T-helper 17 cell (primary cell): Measurements from ENCODE around the gene PTPRN2. TPM values are rescaled to one million over a fixed set of nuclear protein-coding genes. Genes with fewer than 3 reads are reported as not detected.
"Not testable (repeated sequence)": the region's sequence is repeated elsewhere in the genome, so short reads cannot be mapped to it uniquely, and the experiment has no call there.

Experiments used
- ATAC-seq: fragments of 150-1000 bp; cut with Tn5 transposase; 2 replicates; pipeline ENCODE4 v1.10.0; 2021; ENCODE audit warnings: mild to moderate bottlenecking, moderate library complexity
- DNase-seq, 3 donors: peaks; one replicate each; pipeline versions ENCODE4 v3.0.0 to v3.0.0-alpha.2; 2020 to 2021
- H3K9me3 ChIP-seq: one replicate; pipeline ENCODE4 v1.7.0; 2013; ENCODE audit warnings: low read length, mild to moderate bottlenecking; ENCODE audit not compliant: control insufficient read depth, poor library complexity, severe bottlenecking
- H3K27ac Mint-ChIP-seq: one replicate; pipeline ENCODE4 v1.8.0; 2022; ENCODE audit warnings: mild to moderate bottlenecking, moderate library complexity, mixed read lengths
- H3K27me3 Mint-ChIP-seq: one replicate; pipeline ENCODE4 v1.8.0; 2022; ENCODE audit warnings: mixed read lengths
- H3K36me3 Mint-ChIP-seq: one replicate; pipeline ENCODE4 v1.8.0; 2022; ENCODE audit warnings: low read depth, mixed read lengths
- H3K4me1 Mint-ChIP-seq: one replicate; pipeline ENCODE4 v1.8.0; 2022; ENCODE audit warnings: mild to moderate bottlenecking, mixed read lengths
- H3K4me3 Mint-ChIP-seq: one replicate; pipeline ENCODE4 v1.8.0; 2022; ENCODE audit warnings: mild to moderate bottlenecking, moderate library complexity, mixed read lengths
- total RNA-seq, 4 donors: library from RNA in 2 of 4; stranded (reverse) in 2 of 4; gene quantifications; one replicate each; pipeline ENCODE4 v1.2.3 and lab custom pipeline; 2022 to 2026

PTPRN2 gene
- total RNA-seq, 2 donors from 2014 or later: 0.42 to 0.57 TPM

DNA sequence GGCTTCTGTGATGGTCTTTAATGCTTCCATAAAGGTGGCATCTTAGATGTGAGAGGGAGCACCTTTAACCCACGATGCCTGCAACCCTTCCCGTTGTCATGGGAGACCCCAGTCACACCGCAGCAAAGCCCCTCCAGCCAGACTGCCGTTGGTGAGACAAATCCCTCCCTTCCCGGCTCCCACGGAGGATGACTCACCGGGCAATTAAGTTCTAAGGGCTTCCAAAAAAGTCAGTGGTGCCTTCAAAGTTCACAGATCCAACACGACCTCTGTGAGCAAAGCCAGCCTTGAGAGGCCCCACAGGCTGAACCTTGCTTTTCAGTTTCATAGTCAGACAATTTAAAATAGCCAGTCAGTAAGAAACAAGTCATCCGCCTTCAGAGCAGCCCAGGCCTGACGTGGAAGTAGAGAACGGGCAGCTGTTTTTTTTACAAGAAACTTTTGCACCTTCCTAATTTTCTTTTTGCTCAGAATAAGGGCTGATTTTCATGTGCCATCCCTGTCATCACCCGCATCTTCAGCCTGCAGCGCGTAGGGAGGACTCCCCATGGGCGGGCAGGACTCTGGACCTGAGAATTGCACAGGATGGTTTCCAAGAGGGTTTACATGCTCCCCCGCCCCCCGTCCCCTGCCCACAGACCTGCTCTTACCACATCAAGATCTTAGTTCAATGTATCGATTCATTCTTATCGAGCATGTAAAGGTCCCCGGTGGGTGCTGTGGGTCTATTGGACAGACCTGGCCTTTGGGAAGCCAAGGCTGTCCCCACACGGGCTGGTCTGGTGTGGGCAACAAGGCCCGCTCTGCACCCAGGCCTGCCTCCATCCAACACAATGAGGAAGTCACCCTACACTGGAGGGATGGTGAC, 916.9 kb downstream of the PTPRN2 start:
- H3K9me3 ChIP-seq: no peaks in the 10 kb centered on the region
- DNase-seq (no peak), ATAC-seq (no peak)
- Mint-ChIP-seq H3K27me3 (peaks cover 75% of the 10 kb centered on the region), H3K4me3 (no peak overlapping the region), H3K4me1 (peaks cover 6% of the 10 kb centered on the region), H3K36me3 (peaks cover 3% of the 10 kb centered on the region), H3K27ac (no peak overlapping the region)

DNA sequence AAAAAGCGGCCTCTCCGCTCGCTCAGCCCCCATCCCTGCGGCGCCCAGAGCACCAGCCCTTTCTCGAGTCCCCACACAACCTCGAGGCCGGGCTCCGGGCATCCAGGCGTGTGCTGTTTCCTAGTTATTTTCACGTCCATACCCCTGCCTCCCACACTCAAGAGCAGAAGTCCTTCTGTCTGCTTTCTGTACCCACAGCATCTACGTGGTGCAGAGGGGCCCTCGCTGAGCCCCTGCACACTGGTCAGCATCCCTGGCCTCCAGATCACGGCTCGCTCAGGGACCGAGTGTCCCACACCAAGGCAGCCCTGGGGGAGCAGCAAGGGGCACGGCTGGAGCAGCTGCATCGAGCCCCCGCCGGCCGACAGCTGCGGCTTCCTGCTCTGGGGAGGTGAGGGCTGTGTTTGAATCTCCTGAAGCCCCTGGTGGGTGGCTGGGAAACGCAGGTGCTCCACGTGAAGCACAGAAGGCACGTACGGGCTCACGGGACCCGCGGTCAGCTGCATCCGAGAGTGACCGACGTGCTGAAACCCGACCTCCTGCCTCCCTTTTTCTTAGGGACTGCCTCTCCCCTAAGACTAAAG, 917.8 kb downstream of the PTPRN2 start:
- peaks cover 66% of the 10 kb centered on the region for H3K27me3 Mint-ChIP-seq
- ATAC-seq (no peak), DNase-seq (no peak)
- H3K9me3 ChIP-seq: no peaks in the 10 kb centered on the region
- no peak overlapping the region for H3K4me3 Mint-ChIP-seq
- H3K4me1 Mint-ChIP-seq: peaks cover 6% of the 10 kb centered on the region
- no peak overlapping the region for H3K27ac Mint-ChIP-seq
- peaks cover under 1% of the 10 kb centered on the region for H3K36me3 Mint-ChIP-seq

DNA sequence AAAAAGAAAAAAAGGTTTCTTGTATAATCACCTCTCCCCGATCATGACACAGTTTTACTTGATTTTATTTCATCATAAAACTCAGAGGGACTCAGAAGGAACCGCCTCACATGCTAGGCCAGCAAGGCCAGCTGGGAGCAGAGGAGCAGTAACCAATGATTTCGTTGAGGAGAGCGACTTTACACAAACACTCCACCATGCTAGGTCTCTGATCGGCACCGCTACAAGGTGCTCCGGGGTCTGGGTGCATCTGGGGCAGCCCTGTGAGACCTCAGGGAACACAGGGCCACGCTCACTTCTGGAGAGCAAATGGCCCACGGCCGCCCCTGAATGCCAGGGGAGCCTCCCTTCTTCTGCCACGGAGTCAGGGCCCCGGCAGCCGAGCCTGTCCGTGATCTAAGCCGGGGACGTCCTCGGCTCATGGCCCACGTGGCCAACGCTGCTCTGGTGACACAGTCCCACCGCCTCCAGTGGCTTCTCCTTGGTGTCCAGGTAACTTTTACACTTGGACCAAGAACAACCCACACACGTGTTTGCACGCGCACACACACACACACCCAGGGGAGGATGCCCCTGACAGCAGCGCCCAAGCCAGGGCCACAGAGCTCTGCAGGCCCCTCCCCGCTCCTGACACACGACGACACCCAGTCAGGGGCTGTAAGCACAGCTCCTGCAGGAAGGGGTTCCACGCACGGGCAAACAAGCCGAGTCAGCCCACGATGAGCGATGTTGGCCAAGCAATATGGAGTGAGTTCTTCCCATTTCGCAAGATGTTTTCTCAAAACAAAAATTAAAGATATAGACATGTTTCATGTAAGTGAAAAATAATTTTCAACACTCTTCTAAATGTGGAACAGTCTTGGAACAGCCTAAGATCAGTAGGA, 918.5 kb downstream of the PTPRN2 start:
- Mint-ChIP-seq H3K4me1 (peaks cover 6% of the 10 kb centered on the region), H3K27ac (no peak overlapping the region), H3K36me3 (no peaks in the 10 kb centered on the region), H3K4me3 (peak overlapping the region; percentile 43), H3K27me3 (peaks cover 64% of the 10 kb centered on the region)
- no peak for ATAC-seq
- no peak for DNase-seq
- H3K9me3 ChIP-seq: no peaks in the 10 kb centered on the region

DNA sequence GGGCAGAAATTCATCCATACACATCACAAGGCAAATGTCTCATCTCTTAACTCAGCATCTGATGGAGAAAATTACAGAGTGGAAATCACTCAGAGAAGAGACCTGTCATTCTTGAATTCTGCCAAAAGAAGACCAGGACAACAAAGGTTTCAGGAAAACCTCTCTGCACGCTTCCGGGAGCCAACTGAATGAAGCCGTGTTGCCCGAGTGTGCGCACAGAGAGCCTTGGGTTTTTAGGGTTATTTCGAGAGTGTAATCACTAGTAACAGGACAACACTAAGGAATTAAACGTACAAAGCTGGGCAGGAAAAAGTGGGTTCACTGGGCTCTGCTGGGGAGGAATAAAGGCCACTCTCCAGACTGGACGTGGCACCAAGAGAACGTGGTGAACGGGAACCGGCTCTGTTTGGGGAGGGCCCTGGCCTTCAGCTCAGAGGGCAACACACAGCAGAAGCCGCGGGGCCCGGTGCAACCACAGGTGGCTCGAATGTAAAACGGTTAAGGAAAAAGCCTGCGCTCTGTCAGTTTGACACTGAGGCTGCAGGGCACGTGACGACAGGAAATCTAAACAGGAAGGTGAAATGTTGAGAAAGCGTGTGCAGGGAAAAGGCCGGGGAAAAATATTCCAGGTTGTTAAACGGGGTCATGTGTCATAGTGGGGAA, 919.3 kb downstream of the PTPRN2 start:
- Mint-ChIP-seq H3K4me3 (peak overlapping the region; percentile 43), H3K27me3 (peaks cover 57% of the 10 kb centered on the region), H3K4me1 (peaks cover 6% of the 10 kb centered on the region)

DNA sequence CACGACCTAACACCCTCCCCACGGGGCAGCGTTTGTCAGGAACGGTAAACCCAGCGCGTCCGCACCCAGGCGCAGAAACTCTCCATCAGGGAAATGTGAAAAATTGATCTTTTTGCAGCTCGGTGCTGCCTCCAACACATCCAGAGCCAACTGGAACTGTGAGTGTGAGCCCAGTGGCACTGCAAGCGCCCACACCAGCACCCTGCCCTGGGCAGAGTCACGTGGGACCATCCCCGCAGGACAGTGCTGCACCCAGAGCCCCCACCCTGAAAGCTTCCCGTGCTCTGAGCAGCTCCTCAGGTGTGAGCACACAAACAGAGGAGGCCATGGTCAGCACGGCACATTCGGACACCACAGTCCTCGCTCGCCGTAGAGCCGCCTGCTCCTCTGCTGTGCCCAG, 919.9 kb downstream of the PTPRN2 start:
- H3K9me3 ChIP-seq: no peaks in the 10 kb centered on the region
- ATAC-seq (no peak), DNase-seq (no peak)
- Mint-ChIP-seq H3K36me3 (no peaks in the 10 kb centered on the region), H3K4me1 (peaks cover 6% of the 10 kb centered on the region), H3K4me3 (no peak overlapping the region), H3K27me3 (peaks cover 51% of the 10 kb centered on the region), H3K27ac (no peak overlapping the region)

More for the DNA sequence above, 919.3 kb downstream of the PTPRN2 start:
- no peak for DNase-seq
- ATAC-seq: no peak
- H3K9me3 ChIP-seq: no peaks in the 10 kb centered on the region
- no peak overlapping the region for H3K27ac Mint-ChIP-seq
- H3K36me3 Mint-ChIP-seq: no peaks in the 10 kb centered on the region

DNA sequence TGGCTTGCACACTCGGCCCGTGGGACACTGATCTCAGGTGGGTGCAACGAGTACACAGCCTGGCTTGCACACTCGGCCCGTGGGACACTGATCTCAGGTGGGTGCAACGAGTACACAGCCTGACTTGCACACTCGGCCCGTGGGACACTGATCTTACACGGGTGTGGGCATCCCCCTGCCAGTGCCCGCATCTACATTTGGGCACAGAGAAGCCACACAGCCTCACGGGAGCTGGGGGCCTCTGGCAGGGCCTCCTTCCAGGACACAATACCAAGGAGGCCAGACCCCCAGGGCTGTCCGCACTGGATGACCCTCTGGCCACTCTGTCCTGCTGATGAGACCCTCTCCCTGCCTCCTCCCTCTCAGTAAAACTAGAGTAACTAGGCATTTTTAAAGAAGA, 920.4 kb downstream of the PTPRN2 start:
- Mint-ChIP-seq H3K36me3 (no peaks in the 10 kb centered on the region), H3K4me1 (peaks cover 6% of the 10 kb centered on the region), H3K4me3 (no peak overlapping the region), H3K27ac (no peak overlapping the region), H3K27me3 (peaks cover 46% of the 10 kb centered on the region)
- no peak for DNase-seq
- no peaks in the 10 kb centered on the region for H3K9me3 ChIP-seq
- ATAC-seq: no peak

DNA sequence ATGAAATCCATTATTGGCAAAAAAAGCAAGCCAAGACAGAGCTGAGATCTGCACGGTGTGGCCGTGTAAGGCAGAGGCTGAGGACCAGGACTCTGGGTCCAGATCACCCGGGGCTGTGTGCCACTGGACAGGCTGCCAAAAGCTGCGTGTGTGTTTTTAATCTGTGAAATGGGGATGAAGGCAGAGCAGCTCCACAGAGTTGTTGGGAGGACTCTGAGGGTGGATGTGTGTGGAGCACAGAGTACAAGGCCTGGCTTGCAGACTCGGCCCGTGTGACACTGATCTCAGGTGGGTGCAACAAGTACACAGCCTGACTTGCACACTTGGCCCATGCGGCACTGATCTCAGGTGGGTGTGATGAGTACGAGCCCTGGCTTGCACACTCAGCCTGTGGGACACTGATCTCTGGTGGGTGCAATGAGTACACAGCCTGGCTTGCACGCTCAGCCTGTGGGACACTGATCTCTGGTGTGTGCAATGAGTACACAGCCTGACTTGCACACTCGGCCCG, 921.0 kb downstream of the PTPRN2 start:
- Mint-ChIP-seq H3K36me3 (no peaks in the 10 kb centered on the region), H3K4me1 (peaks cover 6% of the 10 kb centered on the region), H3K27ac (no peak overlapping the region), H3K4me3 (no peak overlapping the region), H3K27me3 (peaks cover 40% of the 10 kb centered on the region)
- no peak for DNase-seq
- ATAC-seq: no peak
- no peaks in the 10 kb centered on the region for H3K9me3 ChIP-seq

DNA sequence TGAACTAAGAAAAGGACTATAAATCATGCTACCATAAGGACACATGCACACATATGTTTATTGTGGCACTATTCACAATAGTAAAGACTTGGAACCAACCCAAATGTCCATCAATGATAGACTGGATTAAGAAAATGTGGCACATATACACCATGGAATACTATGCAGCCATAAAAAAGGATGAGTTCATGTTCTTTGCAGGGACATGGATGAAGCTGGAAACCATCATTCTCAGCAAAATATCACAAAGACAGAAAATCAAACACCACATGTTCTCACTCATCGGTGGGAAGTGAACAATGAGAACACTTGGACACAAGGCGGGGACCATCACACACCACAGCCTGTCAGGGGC, 922.0 kb downstream of the PTPRN2 start:
- H3K27me3 Mint-ChIP-seq: peaks cover 30% of the 10 kb centered on the region
- not testable (repeated sequence) for ATAC-seq, H3K4me1 Mint-ChIP-seq, H3K4me3 Mint-ChIP-seq, H3K36me3 Mint-ChIP-seq, H3K9me3 ChIP-seq, DNase-seq, H3K27ac Mint-ChIP-seq

DNA sequence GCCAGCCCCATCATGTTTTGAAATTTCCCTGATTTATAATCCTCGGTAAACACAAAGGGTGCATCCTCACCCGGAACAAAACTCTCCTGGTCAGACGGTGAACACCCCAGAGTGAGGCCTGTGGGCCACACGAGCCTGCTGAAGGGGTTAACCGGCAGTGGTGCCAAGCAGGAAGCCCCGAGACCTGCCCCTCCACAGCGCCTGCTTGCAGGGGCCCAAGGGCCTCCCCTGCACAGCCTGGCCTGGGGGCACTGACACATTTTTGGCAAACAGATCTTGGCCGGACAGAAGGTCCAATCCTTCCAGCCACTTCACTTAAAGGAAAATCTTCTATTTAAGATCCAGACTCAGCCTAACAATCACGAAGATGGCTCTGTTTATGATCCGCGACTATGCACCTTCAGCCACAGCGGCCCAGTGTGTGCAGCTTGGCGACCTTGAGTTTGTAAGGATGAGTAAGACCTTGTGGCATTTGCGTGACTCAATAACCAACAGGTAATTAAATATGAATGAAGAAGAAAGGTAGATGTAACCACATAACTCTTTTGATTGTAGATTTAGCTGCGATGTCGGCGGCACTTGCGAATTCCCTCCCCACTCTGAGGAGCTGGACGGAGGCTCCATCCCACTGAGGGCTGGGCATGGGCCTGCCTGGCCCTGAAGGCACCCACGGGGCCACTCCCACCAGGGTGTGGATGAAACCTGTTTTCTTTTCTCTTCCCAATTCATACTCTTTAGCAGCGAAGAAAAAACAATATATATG, 922.6 kb downstream of the PTPRN2 start:
- H3K27ac Mint-ChIP-seq: no peak overlapping the region
- no peaks in the 10 kb centered on the region for H3K36me3 Mint-ChIP-seq

DNA sequence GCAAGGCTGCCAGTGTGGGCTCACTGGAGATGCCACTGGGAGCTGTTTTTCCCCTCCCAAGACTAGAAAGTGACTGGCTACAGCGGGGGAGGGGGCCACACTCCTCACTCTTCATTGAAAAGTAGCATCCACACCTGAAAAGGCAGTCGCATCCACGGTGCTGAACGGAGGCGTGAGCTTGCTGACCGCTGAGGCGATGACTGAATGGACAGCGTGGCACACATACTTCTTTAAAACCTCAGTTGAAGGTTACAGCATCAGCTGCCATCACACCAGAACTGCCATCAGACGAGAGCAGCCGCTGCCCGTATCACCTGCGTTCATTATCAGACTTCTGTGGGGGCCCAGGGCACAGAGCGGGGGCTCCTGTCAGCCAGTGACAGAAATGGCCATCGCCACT, 923.6 kb downstream of the PTPRN2 start:
- Mint-ChIP-seq H3K36me3 (no peaks in the 10 kb centered on the region), H3K4me1 (peaks cover 16% of the 10 kb centered on the region), H3K27ac (no peak overlapping the region), H3K27me3 (peaks cover 14% of the 10 kb centered on the region), H3K4me3 (no peak overlapping the region)
- DNase-seq (no peak), ATAC-seq (no peak)
- no peaks in the 10 kb centered on the region for H3K9me3 ChIP-seq

More for the DNA sequence above, 922.6 kb downstream of the PTPRN2 start:
- DNase-seq (no peak), ATAC-seq (no peak)
- H3K9me3 ChIP-seq: no peaks in the 10 kb centered on the region
- Mint-ChIP-seq H3K27me3 (peaks cover 24% of the 10 kb centered on the region), H3K4me3 (no peak overlapping the region), H3K4me1 (peaks cover 12% of the 10 kb centered on the region)

DNA sequence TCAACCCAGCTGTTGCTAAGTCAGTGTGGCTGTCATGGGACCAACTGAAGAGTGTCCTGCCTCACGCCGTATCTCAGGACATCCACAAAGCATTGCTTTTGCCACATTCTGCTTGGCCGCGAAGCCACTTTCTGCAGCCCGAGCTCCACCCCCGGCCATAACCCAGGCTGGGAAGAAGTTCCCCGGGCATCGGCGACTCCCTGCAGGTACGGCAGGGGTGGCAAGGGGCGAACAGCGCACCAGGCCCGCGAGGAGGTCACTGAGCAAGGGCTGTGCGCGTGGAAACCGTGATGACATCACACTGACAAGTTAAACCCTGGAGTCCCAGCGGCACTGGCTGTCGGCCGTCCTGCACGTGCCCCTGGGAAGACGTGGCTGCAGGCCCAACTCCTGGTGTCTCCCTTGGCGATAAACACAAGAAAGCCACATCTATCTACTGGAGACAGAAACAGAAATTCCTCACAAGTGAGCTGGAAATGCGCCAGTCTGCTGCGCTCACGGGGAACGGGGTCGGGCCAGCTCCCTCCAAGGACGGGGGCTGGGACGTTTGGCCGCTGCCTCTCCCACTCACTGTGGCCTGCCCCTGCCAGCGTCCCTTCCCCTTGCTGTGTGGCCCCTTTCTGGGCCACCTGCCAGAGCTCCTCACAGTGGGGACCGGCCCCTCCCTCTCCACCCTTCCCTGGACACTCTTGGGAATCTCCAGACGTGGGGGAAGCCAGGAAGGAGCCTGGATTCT, 924.5 kb downstream of the PTPRN2 start:
- Mint-ChIP-seq H3K27me3 (peaks cover 5% of the 10 kb centered on the region), H3K4me1 (peaks cover 10% of the 10 kb centered on the region), H3K27ac (no peak overlapping the region), H3K36me3 (no peaks in the 10 kb centered on the region), H3K4me3 (no peak overlapping the region)
- no peak for DNase-seq
- H3K9me3 ChIP-seq: no peaks in the 10 kb centered on the region
- ATAC-seq: no peak
